Measurements from ENCODE around the gene LSM8.
"Not testable (repeated sequence)": the region's sequence is repeated elsewhere in the genome, so short reads cannot be mapped to it uniquely, and the experiment has no call there.

The LSM8 gene

DNA sequence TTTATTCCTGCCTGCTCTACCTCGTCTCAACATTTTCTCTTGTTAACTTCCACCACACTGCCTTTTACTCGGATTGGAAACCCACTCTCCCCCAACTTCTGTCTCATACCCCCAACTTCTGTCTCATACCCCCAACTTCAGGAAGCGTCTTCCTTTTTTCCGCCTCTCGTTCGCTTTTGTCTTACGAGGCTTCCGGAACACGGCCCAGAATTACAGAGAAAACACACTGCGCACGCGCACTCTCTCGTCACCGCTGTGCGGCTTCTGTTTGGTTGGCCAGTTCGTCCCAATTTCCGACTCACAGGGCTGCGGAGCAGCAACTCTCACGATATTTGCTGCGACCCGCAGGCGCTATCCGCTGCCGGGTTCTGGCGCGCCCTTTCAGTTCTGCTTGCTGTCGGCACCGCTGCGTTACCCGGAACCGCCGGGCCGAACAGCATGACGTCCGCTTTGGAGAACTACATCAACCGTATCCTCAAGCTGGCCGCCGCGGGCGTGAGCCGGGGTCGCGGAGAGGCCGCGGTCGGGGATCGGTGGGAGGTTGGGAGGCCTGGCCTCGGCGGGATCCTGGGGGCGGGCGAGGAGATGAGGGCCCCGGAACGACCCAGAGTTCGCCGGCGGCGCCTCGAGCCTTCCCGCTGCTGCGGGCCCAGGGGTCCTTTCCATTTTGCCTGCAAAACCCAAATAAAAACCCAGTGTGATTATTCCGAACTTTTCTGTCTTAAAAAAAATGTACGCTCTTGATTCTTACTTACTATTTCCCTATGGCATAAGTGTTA lies at the start of gene LSM8:
LSM8 (plus strand) TSS at position 379 of the 779 bp plus-strand sequence; CDS start at position 439, 60 bp downstream.
- DNase-seq: peak; percentile 87 to 97 (median 96)

DNA sequence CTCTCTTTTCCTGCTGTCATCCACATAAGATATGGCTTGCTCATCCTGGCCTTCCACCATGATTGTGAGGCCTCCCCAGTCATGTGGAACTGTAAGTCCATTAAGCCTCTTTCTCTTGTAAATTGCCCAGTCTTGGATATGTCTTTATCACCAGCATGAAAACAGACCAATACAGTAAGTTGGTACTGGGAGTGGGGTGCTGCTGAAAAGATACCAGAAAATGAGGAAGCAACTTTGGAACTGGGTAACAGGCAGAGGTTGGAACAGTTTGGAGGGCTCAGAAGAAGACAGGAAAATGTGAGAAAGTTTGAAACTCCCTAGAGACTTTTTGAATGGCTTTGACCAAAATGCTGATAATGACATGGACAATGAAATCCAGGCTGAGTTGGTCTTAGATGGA lies 49.5 kb upstream of the LSM8 start:
- DNase-seq: not testable (repeated sequence)

DNA sequence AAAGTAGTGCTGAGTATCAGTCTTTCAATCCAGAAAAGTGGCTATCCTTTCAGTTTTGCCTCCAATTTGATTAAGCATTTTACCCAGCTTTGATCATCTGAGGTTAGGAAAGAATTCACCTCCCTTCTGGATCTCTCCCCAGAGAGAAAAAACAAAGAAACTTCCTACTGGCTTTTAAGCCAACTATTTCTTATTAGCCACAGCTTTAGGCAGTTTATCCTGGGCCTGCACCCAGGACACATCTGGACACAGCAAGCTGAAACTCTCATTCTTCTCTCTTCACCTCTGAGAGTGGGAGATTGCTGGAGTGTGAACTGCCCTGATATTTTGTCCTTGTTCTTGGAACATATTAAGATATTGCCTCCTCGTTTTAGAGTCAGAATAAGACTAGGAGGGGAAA lies 43.5 kb upstream of the LSM8 start:
- DNase-seq: no peak

DNA sequence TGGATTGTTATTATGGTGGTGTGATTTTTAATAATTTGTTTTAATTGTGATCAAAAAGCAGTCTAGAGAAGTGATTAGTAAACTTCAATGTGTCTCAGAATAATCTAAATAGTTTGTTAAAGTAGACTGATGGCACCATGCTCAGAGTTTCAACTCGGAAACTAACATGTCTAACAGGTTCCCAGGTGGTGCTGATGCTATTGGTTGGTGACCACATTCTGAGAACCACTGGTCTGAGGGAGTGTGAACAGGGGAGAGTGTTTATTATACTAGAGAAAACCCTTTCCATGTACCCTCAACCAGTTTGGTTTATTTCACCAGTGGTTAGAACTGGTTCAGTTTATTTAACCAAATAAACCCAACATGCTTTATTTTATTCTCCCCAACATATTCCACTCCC lies 42.0 kb upstream of the LSM8 start:
- DNase-seq: no peak

DNA sequence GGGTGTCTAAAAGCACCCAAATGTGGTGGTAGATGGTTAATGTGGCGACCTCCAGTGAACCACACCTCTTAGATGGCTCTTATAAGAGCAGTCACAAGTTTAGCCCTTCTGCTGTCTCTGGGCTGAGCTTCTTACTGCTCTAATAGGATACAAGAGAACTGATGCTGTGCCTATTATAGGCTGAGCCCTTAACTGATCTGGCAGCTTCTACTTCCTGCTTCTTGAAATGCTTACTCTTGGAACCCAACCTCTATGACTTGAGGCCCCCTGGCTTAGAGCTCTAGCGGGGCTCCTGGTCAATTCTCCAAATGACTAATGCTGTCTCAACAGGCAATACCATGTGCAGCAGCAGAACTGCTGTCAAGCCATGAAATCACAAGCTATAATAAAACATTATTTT lies 35.0 kb upstream of the LSM8 start:
- no peak for DNase-seq

DNA sequence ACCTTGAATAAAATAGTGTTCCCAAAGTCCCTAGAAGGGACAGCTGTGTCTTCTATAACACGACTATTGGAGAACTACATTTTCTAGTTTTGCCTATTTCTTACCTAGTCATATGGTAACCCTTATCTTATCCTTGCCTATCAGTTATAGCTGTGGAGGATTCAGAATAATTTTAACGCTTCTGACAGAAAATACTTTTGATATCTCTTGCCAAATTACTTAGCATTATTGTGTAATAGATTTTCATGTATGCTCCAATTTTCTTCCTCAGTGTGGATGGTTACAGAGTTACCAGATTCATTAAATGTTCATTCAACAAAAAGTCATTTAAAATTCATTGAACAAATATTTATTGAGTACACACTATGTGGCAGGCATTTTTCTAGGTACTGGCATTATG lies 34.6 kb upstream of the LSM8 start:
- no peak for DNase-seq

DNA sequence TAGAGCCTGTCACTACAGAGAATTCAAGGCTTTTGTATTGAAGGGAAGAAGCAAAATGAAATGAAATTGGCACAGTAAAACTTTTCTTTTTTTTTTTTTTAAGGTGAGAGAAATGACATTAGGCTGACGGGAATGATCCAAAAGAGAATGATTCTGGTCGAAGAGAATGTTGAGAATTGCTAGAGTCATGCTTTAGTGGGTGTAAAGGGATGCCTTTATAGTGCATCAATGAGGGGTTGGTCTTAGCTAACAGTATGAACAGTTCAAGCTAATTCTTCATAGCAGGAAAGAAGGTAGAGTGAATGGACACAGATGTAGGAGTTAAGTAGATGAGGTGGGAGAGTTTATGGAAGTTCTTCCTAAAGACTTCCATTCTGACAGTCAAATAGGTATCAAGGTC lies 32.3 kb upstream of the LSM8 start:
- DNase-seq: no peak

DNA sequence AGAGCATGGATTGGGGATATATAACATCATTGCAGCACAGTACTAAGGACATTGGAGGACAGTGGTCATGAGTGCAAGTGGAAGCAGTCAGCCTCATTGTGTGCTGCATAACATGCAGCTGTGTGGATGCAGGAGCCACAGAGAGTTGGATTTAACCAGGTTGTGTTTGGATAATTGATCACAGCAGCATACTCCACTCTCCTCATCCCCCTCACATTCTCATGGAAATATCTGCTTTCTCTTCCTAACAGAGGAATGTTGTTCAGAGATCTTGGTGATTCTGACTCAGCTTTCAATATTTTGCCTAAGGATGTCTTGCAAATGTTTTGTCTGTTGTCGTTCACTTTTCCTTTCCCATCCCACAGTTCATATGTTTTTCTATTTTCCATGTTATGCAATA lies 31.8 kb upstream of the LSM8 start:
- no peak for DNase-seq

DNA sequence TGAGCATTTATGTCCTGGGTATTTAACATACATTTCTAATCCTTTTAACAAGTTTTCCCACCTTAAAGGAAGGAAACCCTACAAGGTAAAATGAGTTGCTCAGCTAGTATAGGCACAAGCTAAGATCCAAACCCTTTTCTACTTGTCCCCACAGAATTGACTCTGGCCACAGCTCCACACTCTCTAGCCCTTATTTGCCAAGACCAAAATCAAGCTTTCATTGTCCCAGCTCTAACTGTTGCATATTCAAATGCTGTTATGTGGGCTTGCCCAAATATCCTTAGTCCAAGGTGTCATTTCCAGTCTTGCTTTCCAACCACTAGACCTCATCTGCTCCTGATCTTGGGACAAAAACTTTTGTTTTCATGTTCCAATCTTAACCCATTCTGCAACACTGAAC lies 31.3 kb upstream of the LSM8 start:
- DNase-seq: no peak

DNA sequence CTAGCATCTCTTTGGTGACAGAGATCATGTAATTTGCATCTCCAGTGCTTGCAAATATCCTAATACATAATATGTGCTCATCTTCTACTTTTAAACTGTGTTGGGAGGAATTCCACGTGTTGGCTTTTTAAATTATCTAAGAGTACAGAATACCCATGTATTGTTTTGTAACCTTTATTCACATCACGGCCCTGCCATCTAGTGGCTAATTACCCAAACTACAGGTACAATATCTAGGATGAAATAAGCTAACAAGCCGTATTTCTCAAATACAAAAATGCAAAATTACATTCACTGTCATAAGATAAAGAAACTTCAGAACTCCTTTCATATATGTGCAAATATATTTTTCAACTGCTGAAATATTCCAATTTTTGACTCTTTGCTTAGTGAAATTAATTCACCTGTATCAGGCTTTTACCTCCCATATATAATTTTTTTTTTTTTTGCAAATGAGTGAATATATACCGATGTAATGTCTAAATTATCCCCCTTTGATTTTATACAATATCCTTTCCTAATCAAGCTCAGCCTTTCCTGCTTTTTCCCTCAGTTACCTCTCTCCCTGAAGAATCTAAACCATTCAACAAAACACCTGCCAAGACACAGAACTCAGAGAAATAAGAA lies 30.3 kb upstream of the LSM8 start:
- DNase-seq: peak in 3 of 6 experiments; percentile 2 to 27 (median 20)

DNA sequence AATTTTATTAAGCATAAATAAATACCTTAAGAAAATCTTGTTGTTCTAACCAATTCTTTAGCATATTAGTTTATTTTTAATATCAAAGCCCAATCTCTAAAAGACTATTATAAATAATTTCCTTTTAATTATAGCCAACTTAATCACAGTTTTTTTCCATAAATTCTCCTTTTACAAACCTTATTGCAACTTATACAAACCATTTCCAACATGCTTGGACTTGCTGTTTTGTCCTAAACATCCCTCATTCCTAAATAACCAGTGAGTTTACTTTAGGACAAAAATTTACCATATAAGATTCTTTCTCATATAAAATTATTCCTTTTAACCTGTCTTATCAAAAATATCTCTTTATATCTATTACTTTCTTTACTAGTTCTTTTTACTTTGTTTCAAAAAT lies 25.2 kb upstream of the LSM8 start:
- DNase-seq: no peak

DNA sequence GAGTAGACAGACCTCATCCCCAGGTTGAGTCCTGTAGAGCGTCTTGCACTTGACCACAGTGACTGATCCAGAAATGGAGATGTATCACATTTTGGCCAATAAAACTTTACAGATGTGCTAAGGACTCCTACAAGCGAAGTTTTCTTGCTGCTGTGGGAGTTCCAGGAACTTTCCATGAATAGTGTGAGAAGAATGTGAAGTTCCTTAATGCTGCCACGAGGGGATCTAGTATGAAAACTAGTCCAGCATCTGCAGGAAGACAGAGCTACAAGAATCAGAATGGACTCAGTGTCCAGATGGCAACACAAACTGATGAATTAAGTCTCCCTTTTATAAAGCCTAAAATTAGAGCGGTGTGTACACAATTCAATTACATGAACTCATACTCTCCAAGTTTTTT lies 14.8 kb upstream of the LSM8 start:
- DNase-seq: no peak

DNA sequence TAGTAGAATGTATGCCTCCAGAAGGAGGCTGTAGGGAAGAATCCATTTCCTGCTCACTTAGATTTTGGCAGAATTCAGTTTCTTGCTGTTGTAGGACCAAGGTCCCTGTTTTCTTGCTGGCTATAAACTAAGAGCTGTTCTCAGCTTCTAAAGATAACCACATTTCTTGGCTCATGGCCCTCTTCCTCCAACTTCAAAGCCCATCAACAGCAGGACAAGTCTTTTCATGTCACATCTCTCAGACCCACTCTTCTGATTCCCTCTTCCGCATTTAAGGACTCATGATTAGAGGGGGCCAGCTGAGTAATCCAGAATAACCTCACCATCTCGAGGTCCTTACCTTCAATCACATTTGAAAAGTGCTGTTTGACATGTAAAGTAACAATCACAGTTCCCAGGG lies 8.2 kb upstream of the LSM8 start:
- DNase-seq: no peak

DNA sequence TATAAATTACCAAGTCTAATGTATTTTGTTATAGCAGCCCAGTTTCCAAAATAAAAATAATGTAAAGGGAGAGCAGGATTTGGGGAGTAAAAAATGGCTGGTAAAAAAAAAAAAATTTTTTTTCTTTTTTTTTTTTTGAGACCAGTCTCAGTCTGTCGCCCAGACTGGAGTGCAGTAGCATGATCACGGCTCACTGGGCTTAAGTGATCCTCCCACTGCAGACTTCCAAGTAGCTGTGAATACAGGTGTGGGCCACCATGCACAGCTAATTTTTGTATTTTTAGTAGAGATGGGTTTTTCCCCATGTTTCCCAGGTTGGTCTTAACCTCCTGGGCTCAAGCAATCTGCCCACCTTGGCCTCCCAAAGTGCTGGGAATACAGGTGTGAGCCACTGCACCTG lies 4.8 kb upstream of the LSM8 start:
- DNase-seq: no peak

DNA sequence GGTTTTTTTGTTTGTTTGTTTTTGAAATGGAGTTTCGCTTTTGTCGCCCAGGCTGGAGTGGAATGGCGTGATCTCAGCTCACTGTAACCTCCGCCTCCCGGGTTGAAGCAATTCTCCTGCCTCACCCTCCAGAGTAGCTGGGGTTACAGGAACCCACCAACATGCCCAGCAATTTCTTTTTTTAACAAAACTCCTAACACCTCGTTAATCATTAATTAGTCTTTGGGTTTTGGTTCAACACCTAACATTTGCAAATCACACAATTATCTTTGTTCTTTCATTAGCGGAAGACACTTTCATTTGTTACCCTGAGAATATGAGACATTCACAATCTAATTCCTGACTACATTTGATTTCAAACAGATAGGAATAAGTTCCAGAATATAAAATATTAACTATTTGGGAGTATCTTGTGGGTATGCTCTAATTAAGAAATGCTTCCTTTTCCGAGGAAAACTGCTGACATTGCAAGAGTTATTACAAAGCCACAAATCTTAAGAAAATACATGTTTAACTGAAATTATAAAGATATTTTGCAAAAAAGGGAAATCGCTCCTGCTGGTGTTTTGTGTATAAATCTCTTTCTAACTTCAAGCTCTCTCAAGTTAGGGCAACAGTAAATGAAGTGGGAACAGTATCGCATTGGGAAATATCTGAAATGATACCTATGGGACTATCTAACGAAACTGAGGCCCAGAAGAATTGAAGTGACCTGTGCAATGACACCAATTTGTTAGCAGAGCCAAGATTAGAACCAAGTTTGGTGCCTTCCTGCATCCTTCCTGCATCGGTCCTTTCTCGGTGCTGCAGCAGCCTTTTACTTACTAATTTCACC lies 1.2 kb upstream of the LSM8 start:
- no peak for DNase-seq

DNA sequence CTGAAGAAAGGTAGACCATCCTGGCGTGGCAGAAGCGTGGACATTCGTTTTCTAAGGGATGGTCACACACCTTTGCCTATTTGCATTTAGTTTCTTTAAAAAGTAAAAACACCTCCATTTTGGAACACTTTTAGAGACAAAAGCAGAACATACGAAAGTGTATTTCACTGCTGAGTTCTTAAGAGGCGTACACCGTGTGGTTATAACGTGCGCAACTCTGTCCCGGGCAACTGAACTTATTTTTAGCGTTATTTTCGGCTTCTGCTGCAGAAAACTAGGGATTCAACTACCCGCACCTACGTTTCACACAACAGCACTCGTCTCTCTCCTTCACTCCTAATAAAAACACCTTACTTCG lies 557 bp upstream of the LSM8 start:
- DNase-seq: no peak

DNA sequence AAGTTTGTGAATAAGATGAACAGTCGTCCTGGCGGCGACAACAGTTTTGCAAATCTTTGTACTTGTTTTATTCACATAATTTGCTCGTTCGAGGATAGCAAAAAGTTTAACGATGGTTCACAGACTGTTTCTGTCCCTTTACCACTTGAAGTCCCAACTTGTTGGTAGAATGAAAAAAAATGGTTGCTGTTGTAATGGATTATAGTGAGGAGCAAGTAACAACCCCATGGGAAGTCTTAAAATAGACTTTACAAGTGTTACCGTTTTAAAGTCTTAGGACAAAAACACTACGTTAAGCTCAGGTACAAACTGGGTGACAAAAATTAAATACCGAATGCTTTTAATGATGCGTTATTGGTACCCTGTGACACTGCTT lies 589 bp downstream of the LSM8 start:
- DNase-seq: no peak

DNA sequence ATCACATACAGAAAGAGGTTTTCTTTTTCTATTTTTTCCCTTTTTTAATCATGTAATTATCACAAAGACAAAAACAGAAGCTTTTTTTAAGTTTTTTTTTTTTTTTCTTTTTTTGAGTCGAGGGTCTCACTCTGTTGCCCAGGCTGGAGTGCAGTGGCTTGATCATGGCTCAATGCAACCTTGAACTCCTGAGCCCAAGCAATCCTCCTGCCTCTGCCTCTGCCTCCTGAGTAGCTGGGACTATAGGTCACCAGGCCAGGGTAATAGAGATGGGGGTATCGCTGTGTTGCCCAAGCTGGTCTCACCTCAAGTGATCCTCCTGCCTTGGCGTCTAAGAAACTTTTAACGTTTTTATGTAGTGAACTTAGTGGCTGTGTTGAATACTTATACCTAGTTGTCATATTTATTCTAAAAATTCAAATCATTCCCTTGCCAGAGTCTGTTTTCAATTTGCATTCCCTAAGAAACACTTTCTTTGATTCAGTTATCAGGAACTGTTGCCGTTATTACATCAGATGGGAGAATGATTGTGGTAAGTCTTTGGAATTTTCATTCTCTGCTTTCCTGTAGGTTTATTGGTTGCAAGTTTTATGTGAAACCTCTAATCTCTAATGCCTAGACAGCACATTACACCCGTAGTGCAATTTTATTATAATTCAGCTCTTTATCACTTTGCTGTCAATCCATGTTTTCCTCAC lies 1.3 kb downstream of the LSM8 start:
- DNase-seq: no peak

DNA sequence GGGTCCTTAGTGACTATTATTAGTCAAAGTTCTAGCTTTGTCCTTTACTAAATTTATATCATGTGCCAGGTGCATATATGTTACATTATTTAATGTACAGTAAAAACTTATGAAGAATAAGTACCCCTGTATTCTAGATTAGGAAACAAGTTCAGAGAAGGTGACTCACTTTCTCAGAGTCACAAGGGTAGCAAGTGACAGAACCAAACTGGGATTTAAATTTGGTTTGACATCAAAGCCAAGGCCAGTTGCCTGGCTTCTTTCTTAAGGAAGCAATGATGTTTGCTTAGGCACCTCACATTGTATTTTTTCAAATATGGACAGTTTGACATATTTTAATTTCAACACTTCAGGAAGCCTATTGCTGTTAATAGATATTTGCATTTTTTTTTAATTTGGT lies 2.5 kb downstream of the LSM8 start:
- DNase-seq: no peak

DNA sequence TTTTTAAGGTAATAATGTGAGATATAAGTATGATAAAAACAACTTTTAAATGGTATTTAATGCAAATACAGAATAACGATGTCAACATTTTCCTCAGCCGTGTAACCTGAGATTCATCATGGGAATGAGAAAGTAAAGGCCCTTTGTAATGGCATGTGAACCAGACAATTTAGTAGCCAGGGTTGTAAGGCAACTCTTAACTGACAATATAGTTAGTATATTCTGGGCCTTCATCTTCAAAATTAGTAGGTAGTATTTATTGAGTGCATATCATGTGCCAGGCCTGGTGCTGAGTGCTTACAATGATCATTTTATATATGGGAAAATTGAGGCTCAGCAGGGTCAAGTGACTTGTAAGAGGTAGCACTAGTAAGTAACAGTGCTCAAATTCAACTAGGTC lies 10.6 kb downstream of the LSM8 start:
- no peak for DNase-seq

DNA sequence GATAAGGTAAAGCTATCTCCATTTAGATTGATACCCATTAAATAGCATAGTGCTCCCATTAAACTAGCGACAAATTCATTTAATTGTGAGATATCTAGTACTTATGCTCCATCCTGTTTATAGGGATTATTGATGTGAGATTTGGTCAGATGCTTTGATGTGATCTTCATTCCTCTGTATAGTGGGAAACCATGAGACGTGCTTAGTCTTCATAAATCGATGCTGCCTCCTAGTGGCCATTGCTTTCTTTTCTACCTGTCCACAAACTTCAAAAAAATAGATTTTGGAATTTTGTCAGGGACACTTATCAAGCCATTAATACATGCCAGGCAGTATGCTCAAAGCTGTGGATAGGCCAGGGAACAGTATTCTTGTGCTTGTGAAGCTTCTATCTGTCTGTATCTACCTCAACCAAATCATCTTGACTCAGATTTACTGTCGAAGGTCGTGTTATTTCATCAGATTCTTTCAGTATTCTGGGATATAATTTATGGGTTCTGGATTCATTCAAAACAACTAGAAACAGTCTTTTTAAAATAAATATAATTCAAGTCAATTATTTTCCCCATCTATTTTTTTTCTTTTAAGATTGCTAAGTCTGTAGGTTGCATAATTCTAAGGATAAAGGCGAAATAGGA lies 12.0 kb downstream of the LSM8 start:
- peak in 5 of 6 experiments; percentile 7 to 47 (median 35) for DNase-seq

DNA sequence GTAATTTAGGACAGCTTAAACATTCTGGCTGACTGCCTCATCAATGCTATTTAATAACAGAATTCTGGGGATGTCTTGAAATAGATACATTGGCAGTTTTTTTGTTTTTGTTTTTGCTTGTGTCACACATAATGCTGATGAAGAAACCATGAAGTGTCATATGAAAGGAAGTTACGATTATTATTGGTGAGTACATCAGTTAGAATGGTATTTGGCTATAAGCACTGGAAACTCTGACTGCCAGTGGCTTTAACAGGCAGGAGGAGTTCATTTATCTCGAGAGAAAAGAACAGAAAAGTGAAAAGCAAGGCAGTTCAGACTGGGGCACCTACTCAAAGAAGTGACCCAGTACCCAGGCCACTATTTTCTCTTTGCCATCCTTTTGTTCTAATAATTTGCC lies 18.1 kb downstream of the LSM8 start:
- no peak for DNase-seq

Data from stimulated activated naive CD4-positive, alpha-beta T cell (primary cell).